ENCODE measurements around the gene OR5K4.

OR5K4 gene

GRCh38 chr3:98353554-98353953 is at the start of gene OR5K4:
Gene OR5K4 (plus strand): TSS chr3:98353854. CDS start chr3:98353854, 0 bp downstream.
- in situ Hi-C loops (cut with MboI; ENCODE audit: low sequenced_read_pairs) = no loop called here

- in situ Hi-C loops (cut with MboI; ENCODE audit: low sequenced_read_pairs) = loop anchor here (10.0 kb wide), 1 partner anchor 287 kb away; the partner anchor contains the start of gene GABRR3
Measured at GRCh38 chr3:98322101-98322500, 31.6 kb upstream of the OR5K4 start.

- in situ Hi-C loops (cut with MboI; ENCODE audit: low sequenced_read_pairs) = loop anchor here (10.0 kb wide), 1 partner anchor 288 kb away; the partner anchor contains the start of gene GABRR3
Measured at GRCh38 chr3:98322686-98323085, 31.0 kb upstream of the OR5K4 start.

GRCh38 chr3:98323425-98323824 is 30.2 kb upstream of the OR5K4 start:
- in situ Hi-C loops (cut with MboI; ENCODE audit: low sequenced_read_pairs) = loop anchor here (10.0 kb wide), 1 partner anchor 289 kb away; the partner anchor contains the start of gene GABRR3

- in situ Hi-C loops (cut with MboI; ENCODE audit: low sequenced_read_pairs) = loop anchor here (10.0 kb wide), 1 partner anchor 290 kb away; the partner anchor contains the start of gene GABRR3
Measured at GRCh38 chr3:98325055-98325454, 28.6 kb upstream of the OR5K4 start.

GRCh38 chr3:98326105-98326893 is 27.4 kb upstream of the OR5K4 start:
- in situ Hi-C loops (cut with MboI; ENCODE audit: low sequenced_read_pairs) = loop anchor here (10.0 kb wide), 1 partner anchor 291 kb away; the partner anchor contains the start of gene GABRR3

- in situ Hi-C loops (cut with MboI; ENCODE audit: low sequenced_read_pairs) = loop anchor here (10.0 kb wide), 1 partner anchor 292 kb away; the partner anchor contains the start of gene GABRR3
Measured at GRCh38 chr3:98326945-98327344, 26.7 kb upstream of the OR5K4 start.

GRCh38 chr3:98328933-98329332 is 24.7 kb upstream of the OR5K4 start:
- in situ Hi-C loops (cut with MboI; ENCODE audit: low sequenced_read_pairs) = loop anchor here (10.0 kb wide), 1 partner anchor 294 kb away; the partner anchor contains the start of gene GABRR3

- in situ Hi-C loops (cut with MboI; ENCODE audit: low sequenced_read_pairs) = loop anchor here (10.0 kb wide), 1 partner anchor 295 kb away; the partner anchor contains the start of gene GABRR3
Measured at GRCh38 chr3:98329392-98330124, 24.1 kb upstream of the OR5K4 start.

GRCh38 chr3:98331329-98331728 is 22.3 kb upstream of the OR5K4 start:
- in situ Hi-C loops (cut with MboI; ENCODE audit: low sequenced_read_pairs) = no loop called here

- in situ Hi-C loops (cut with MboI; ENCODE audit: low sequenced_read_pairs) = no loop called here
Measured at GRCh38 chr3:98333989-98334606, 19.6 kb upstream of the OR5K4 start.

- in situ Hi-C loops (cut with MboI; ENCODE audit: low sequenced_read_pairs) = no loop called here
Measured at GRCh38 chr3:98339031-98339430, 14.6 kb upstream of the OR5K4 start.

GRCh38 chr3:98341758-98342157 is 11.9 kb upstream of the OR5K4 start:
- in situ Hi-C loops (cut with MboI; ENCODE audit: low sequenced_read_pairs) = no loop called here

- in situ Hi-C loops (cut with MboI; ENCODE audit: low sequenced_read_pairs) = no loop called here
Measured at GRCh38 chr3:98343647-98344507, 9.8 kb upstream of the OR5K4 start.

GRCh38 chr3:98350082-98350481 is 3.6 kb upstream of the OR5K4 start:
- in situ Hi-C loops (cut with MboI; ENCODE audit: low sequenced_read_pairs) = no loop called here

- in situ Hi-C loops (cut with MboI; ENCODE audit: low sequenced_read_pairs) = no loop called here
Measured at GRCh38 chr3:98359250-98359649, 5.6 kb downstream of the OR5K4 start.

- in situ Hi-C loops (cut with MboI; ENCODE audit: low sequenced_read_pairs) = no loop called here
Measured at GRCh38 chr3:98359993-98360675, 6.5 kb downstream of the OR5K4 start.

GRCh38 chr3:98360681-98361080 is 7.0 kb downstream of the OR5K4 start:
- in situ Hi-C loops (cut with MboI; ENCODE audit: low sequenced_read_pairs) = no loop called here

GRCh38 chr3:98361289-98361688 is 7.6 kb downstream of the OR5K4 start:
- in situ Hi-C loops (cut with MboI; ENCODE audit: low sequenced_read_pairs) = no loop called here
